Tibial nerve (tissue), 3 donors: ENCODE data around the gene JTB.

Experiments used
- CTCF ChIP-seq, 5 experiments: fragments of 200-600 bp in 3 of 5; fragments of 450-650 bp in 2 of 5; sonication (generic) in 3 of 5; IDR thresholded peaks; one replicate each; pipeline ENCODE4 v1.5.1; 2016 to 2019; ENCODE audit warnings: antibody characterized with exemption in 5 of 5, mild to moderate bottlenecking in 3 of 5, moderate library complexity in 2 of 5
- POLR2A ChIP-seq, 2 donors: fragments of 450-650 bp; IDR thresholded peaks; one replicate each; pipeline ENCODE4 v1.6.1; 2017; ENCODE audit warnings: antibody characterized with exemption in 2 of 2, mild to moderate bottlenecking in 2 of 2, moderate library complexity in 2 of 2

GRCh38 chr1:153973071-153973470 lies 4.4 kb downstream of the JTB start:
- no peak for TF ChIP-seq CTCF (IDR thresholded peaks at IDR 0.05)
- TF ChIP-seq POLR2A (IDR thresholded peaks at IDR 0.05), result no peak
